Measurements from ENCODE around the gene GPR160.

Gene GPR160

GRCh38 chr3:170063691-170064090 is 25.9 kb downstream of the GPR160 start:
- DNase-seq (ENCODE audit: low read depth in 1 of 2, low spot score in 1 of 2): no peak

- no peak for DNase-seq (ENCODE audit: low read depth in 1 of 2, low spot score in 1 of 2)
Measured at GRCh38 chr3:170064108-170064507, 26.3 kb downstream of the GPR160 start.

- no peak for DNase-seq (ENCODE audit: low read depth in 1 of 2, low spot score in 1 of 2)
Measured at GRCh38 chr3:170075441-170076091, 37.8 kb downstream of the GPR160 start.

- no peak for DNase-seq (ENCODE audit: low read depth in 1 of 2, low spot score in 1 of 2)
Measured at GRCh38 chr3:170076715-170077238, 39.0 kb downstream of the GPR160 start.

GRCh38 chr3:170077361-170077760 is 39.6 kb downstream of the GPR160 start:
- DNase-seq (ENCODE audit: low read depth in 1 of 2, low spot score in 1 of 2): no peak

GRCh38 chr3:170078620-170079281 is 41.0 kb downstream of the GPR160 start:
- DNase-seq (ENCODE audit: low read depth in 1 of 2, low spot score in 1 of 2): no peak

GRCh38 chr3:170079536-170080165 is 41.9 kb downstream of the GPR160 start:
- no peak for DNase-seq (ENCODE audit: low read depth in 1 of 2, low spot score in 1 of 2)

GRCh38 chr3:170080605-170081004 is 42.8 kb downstream of the GPR160 start:
- no peak for DNase-seq (ENCODE audit: low read depth in 1 of 2, low spot score in 1 of 2)

GRCh38 chr3:170081079-170081741 is 43.4 kb downstream of the GPR160 start:
- DNase-seq (ENCODE audit: low read depth in 1 of 2, low spot score in 1 of 2): no peak

- DNase-seq (ENCODE audit: low read depth in 1 of 2, low spot score in 1 of 2): no peak
Measured at GRCh38 chr3:170083343-170083742, 45.5 kb downstream of the GPR160 start.

- no peak for DNase-seq (ENCODE audit: low read depth in 1 of 2, low spot score in 1 of 2)
Measured at GRCh38 chr3:170085396-170085795, 47.6 kb downstream of the GPR160 start.

- DNase-seq (ENCODE audit: low read depth in 1 of 2, low spot score in 1 of 2): no peak
Measured at GRCh38 chr3:170089862-170090600, 52.2 kb downstream of the GPR160 start.

- DNase-seq (ENCODE audit: low read depth in 1 of 2, low spot score in 1 of 2): no peak
Measured at GRCh38 chr3:170090601-170090981, 52.8 kb downstream of the GPR160 start.

GRCh38 chr3:170092907-170093306 is 55.1 kb downstream of the GPR160 start:
- no peak for DNase-seq (ENCODE audit: low read depth in 1 of 2, low spot score in 1 of 2)

GRCh38 chr3:170095771-170096170 is 58.0 kb downstream of the GPR160 start:
- no peak for DNase-seq (ENCODE audit: low read depth in 1 of 2, low spot score in 1 of 2)

- no peak for DNase-seq (ENCODE audit: low read depth in 1 of 2, low spot score in 1 of 2)
Measured at GRCh38 chr3:170096342-170096741, 58.5 kb downstream of the GPR160 start.

- no peak for DNase-seq (ENCODE audit: low read depth in 1 of 2, low spot score in 1 of 2)
Measured at GRCh38 chr3:170098753-170099152, 61.0 kb downstream of the GPR160 start.

- DNase-seq (ENCODE audit: low read depth in 1 of 2, low spot score in 1 of 2): no peak
Measured at GRCh38 chr3:170100944-170101343, 63.1 kb downstream of the GPR160 start.

GRCh38 chr3:170102431-170102830 is 64.6 kb downstream of the GPR160 start:
- no peak for DNase-seq (ENCODE audit: low read depth in 1 of 2, low spot score in 1 of 2)

GRCh38 chr3:170107941-170108340 is 70.1 kb downstream of the GPR160 start:
- DNase-seq (ENCODE audit: low read depth in 1 of 2, low spot score in 1 of 2): no peak

- DNase-seq (ENCODE audit: low read depth in 1 of 2, low spot score in 1 of 2): no peak
Measured at GRCh38 chr3:170108955-170109354, 71.2 kb downstream of the GPR160 start.
